Rectal smooth muscle tissue (tissue), 1 donor: ENCODE results near the gene LZTS2.

ENCODE experiments used
- H3K27ac ChIP-seq: one replicate; pipeline ENCODE4 v1.7.0; 2013; ENCODE audit warnings: low read depth, low read length, inconsistent platforms
- H3K27me3 ChIP-seq: one replicate; pipeline ENCODE4 v1.7.0; 2013; ENCODE audit warnings: low read length; ENCODE audit not compliant: control insufficient read depth, insufficient read depth
- H3K36me3 ChIP-seq: one replicate; pipeline ENCODE4 v1.7.0; 2013; ENCODE audit warnings: low read length; ENCODE audit not compliant: control insufficient read depth, insufficient read depth
- H3K4me1 ChIP-seq: one replicate; pipeline ENCODE4 v1.7.0; 2013; ENCODE audit warnings: low read length; ENCODE audit not compliant: control insufficient read depth, insufficient read depth
- H3K4me3 ChIP-seq: one replicate; pipeline ENCODE4 v1.7.0; 2013; ENCODE audit warnings: low read length
- H3K9ac ChIP-seq: one replicate; pipeline ENCODE4 v1.7.0; 2013; ENCODE audit warnings: low read length

Gene LZTS2

DNA sequence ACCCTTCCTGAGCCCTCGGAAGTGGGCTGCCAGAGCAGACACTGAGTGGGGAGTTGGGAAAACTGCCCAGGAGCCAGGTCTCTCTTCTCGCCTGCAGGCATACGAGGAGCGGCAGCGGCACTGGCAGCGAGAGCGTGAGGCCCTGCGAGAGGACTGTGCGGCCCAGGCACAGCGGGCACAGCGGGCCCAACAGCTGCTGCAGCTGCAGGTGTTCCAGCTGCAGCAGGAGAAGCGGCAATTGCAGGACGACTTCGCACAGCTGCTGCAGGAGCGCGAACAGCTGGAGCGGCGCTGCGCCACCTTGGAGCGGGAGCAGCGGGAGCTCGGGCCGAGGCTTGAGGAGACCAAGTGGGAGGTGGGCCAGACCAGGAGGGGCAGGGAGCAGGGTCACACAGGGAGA, 5.8 kb downstream of the LZTS2 start:
- no peak overlapping the region for H3K4me3 ChIP-seq
- H3K36me3 ChIP-seq, result peaks cover 19% of the 10 kb centered on the region
- H3K4me1 ChIP-seq, result peaks cover 30% of the 10 kb centered on the region
- no peak overlapping the region for H3K9ac ChIP-seq
- no peaks in the 10 kb centered on the region for H3K27me3 ChIP-seq
- H3K27ac ChIP-seq, result no peak overlapping the region

DNA sequence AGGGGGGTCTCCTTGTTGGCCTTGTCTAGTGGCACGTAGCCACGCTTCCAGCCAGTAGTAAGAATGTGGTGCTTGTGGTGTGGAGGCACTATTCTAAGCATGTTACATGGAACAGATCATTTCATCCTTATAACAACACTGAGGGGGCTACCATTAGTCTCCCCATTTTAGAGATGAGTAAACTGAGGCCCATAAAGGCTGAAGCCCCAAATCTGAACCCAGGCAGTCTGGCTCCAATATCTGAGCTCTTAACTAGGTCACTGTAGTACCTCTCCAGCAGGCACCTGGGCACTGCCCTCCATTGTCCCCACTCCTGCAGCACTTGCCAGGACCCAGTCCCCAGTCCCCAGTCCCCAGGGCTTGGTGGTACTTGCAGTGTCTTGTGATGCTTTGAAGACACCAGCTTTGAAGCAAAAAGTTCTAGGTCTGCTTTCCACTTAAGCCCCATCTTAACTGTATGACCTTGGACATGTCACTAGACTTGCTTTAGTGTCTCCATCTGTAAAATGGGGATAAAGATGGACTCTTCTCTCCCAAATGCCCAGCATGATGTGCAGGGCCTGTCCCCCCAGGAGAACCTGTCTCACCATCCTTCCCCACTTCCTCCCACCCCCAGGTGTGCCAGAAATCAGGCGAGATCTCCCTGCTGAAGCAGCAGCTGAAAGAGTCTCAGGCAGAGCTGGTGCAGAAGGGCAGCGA, 6.4 kb downstream of the LZTS2 start:
- Histone ChIP-seq H3K9ac (no peak overlapping the region), H3K27ac (no peak overlapping the region), H3K36me3 (peaks cover 19% of the 10 kb centered on the region), H3K4me1 (peaks cover 26% of the 10 kb centered on the region), H3K4me3 (no peak overlapping the region), H3K27me3 (no peaks in the 10 kb centered on the region)

DNA sequence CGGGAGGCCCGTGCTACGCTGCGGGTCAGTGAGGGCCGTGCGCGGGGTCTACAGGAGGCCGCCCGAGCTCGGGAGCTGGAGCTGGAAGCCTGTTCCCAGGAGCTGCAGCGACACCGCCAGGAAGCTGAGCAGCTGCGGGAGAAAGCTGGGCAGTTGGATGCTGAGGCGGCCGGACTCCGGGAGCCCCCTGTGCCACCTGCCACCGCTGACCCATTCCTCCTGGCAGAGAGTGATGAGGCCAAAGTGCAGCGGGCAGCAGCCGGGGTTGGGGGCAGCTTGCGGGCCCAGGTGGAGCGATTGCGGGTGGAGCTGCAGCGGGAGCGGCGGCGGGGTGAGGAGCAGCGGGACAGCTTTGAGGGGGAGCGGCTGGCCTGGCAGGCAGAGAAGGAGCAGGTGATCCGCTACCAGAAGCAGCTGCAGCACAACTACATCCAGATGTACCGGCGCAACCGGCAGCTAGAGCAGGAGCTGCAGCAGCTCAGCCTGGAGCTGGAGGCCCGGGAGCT, 7.0 kb downstream of the LZTS2 start:
- Histone ChIP-seq H3K36me3 (peaks cover 19% of the 10 kb centered on the region), H3K9ac (no peak overlapping the region), H3K27ac (peak overlapping the region; percentile 27), H3K27me3 (no peaks in the 10 kb centered on the region), H3K4me1 (peaks cover 20% of the 10 kb centered on the region), H3K4me3 (no peak overlapping the region)

GRCh38 chr10:101007099-101007711, 7.6 kb downstream of the LZTS2 start:
- H3K36me3 ChIP-seq, result peaks cover 19% of the 10 kb centered on the region
- H3K27ac ChIP-seq, result peak overlapping the region; percentile 27
- H3K27me3 ChIP-seq, result no peaks in the 10 kb centered on the region
- no peak overlapping the region for H3K4me3 ChIP-seq
- peaks cover 14% of the 10 kb centered on the region for H3K4me1 ChIP-seq
- no peak overlapping the region for H3K9ac ChIP-seq

- H3K27me3 ChIP-seq, result no peaks in the 10 kb centered on the region
- H3K36me3 ChIP-seq, result peaks cover 16% of the 10 kb centered on the region
- no peak overlapping the region for H3K4me3 ChIP-seq
- peaks cover 16% of the 10 kb centered on the region for H3K4me1 ChIP-seq
- no peak overlapping the region for H3K9ac ChIP-seq
- peak overlapping the region; percentile 44 for H3K27ac ChIP-seq
Measured at GRCh38 chr10:101007915-101008822, 8.6 kb downstream of the LZTS2 start.

- Histone ChIP-seq H3K4me1 (peaks cover 18% of the 10 kb centered on the region), H3K27ac (peak overlapping the region; percentile 44), H3K4me3 (no peak overlapping the region), H3K36me3 (peaks cover 11% of the 10 kb centered on the region), H3K27me3 (no peaks in the 10 kb centered on the region), H3K9ac (no peak overlapping the region)
Measured at GRCh38 chr10:101008823-101009423, 9.3 kb downstream of the LZTS2 start.

DNA sequence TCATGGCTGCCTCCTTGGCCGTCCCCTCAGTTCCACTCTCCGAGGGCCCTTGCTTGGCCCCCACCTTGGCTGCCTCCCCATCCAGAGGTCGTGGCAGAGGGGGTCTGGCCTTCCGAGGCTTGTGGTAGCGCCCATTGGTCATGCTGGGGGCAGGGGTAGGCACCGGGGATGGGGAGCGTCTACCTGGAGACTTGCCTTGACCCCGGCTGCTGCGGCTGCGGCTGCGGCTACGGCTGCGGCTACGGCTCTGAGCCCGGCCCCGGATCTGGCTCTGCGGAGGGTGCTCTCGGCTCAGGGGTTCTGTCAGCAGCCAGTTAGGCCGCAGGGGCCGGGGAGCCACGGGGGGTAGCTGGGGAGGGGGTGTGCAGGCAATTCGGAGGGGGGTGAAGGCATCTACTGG, 10.7 kb downstream of the LZTS2 start:
- Histone ChIP-seq H3K9ac (no peak overlapping the region), H3K36me3 (peaks cover 4% of the 10 kb centered on the region), H3K27me3 (no peaks in the 10 kb centered on the region), H3K4me1 (peaks cover 21% of the 10 kb centered on the region), H3K27ac (no peak overlapping the region), H3K4me3 (no peak overlapping the region)

- Histone ChIP-seq H3K27me3 (peaks cover 4% of the 10 kb centered on the region), H3K9ac (no peak overlapping the region), H3K4me3 (no peak overlapping the region), H3K4me1 (peaks cover 21% of the 10 kb centered on the region), H3K36me3 (no peaks in the 10 kb centered on the region), H3K27ac (no peak overlapping the region)
Measured at GRCh38 chr10:101011517-101012423, 12.2 kb downstream of the LZTS2 start.

GRCh38 chr10:101012525-101013364, 13.1 kb downstream of the LZTS2 start:
- Histone ChIP-seq H3K4me3 (no peak overlapping the region), H3K36me3 (no peaks in the 10 kb centered on the region), H3K4me1 (peaks cover 15% of the 10 kb centered on the region), H3K9ac (no peak overlapping the region), H3K27ac (peak overlapping the region; percentile 36), H3K27me3 (peaks cover 5% of the 10 kb centered on the region)

DNA sequence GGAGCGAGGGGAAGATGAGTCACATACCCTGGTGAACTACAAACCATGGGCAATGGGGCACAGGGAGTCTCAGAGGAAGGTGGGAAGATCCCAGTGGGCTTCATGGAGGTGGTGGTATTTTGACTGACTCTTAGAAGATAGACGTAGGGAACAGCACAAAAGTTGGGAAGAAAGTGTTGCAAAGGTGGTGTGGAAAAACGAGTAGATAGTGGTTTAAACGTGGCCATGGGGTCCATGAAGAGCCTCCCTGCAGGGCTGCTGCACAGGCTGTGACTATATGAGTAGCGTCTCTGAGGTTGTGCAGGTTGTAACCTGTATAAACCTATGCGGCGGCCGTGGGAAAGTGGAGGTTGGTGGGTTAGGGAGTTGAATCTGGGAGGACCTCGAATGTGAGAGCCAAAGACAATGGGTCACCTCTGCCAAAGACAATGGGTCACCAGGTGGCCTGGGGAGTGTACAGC, 13.8 kb downstream of the LZTS2 start:
- Histone ChIP-seq H3K36me3 (no peaks in the 10 kb centered on the region), H3K4me1 (peaks cover 11% of the 10 kb centered on the region), H3K4me3 (no peak overlapping the region), H3K27ac (peak overlapping the region; percentile 29), H3K27me3 (peaks cover 5% of the 10 kb centered on the region), H3K9ac (no peak overlapping the region)
